ENCODE data around the gene TDRD1.

Gene TDRD1

DNA sequence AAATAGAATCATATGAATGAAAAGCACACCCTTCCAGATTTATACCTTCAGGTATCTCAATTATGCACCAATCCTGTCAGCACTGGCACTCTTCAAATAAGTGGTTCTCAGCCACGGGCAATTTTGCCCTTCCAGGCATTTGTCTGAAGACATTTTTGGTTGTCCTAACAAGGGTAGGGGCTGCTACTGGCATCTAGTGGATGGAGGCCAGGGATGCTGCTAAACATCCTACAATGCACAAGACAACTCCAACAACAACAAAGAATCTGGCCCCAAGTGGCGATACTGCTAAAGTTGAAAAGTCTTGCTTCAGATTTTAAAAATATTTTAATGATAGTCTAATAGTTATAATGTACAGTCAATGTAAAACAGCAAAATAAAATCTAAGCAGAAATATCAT lies 21.2 kb upstream of the TDRD1 start:
- H3K27me3 ChIP-seq (replicated peaks; ENCODE audit: control insufficient read depth, insufficient read depth, low read length, poor library complexity, severe bottlenecking): no peaks in the 10 kb centered on the region
- DNase-seq: no peak
- no peaks in the 10 kb centered on the region for H3K4me1 ChIP-seq (ENCODE audit: control insufficient read depth, insufficient read depth, low read length, poor library complexity, severe bottlenecking)
- H3K4me3 ChIP-seq (ENCODE audit: insufficient read depth, low read depth, low read length, poor library complexity, severe bottlenecking): no peak overlapping the region
- H3K36me3 ChIP-seq (ENCODE audit: control insufficient read depth, insufficient read depth, low read length): peaks cover 24% of the 10 kb centered on the region
- no peaks in the 10 kb centered on the region for H3K9me3 ChIP-seq (ENCODE audit: control insufficient read depth, low read length)
- H3K27ac ChIP-seq (ENCODE audit: insufficient read depth, low read length, poor library complexity, severe bottlenecking): no peak overlapping the region

DNA sequence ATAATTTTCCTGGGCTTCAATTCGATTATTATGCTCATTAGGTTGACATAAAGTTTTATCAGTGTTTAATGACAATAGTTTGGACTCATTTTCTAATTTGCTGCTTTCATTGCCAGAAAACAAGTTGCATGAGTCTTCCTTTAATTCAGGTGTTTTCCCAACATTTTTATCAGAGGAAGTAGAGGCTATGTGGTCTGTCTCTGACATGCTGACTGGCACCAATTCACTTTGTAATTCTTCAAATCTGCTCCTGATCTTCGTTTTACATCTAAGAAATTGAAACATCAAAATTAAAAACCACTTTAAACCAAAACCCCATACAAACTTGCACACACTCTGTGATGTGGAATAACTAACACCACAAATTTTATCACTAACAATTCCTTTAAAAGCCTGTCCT lies 16.1 kb upstream of the TDRD1 start:
- Histone ChIP-seq H3K27ac (ENCODE audit: insufficient read depth, low read length, poor library complexity, severe bottlenecking) (no peak overlapping the region), H3K9me3 (ENCODE audit: control insufficient read depth, low read length) (no peaks in the 10 kb centered on the region), H3K27me3 (replicated peaks; ENCODE audit: control insufficient read depth, insufficient read depth, low read length, poor library complexity, severe bottlenecking) (no peaks in the 10 kb centered on the region), H3K4me1 (ENCODE audit: control insufficient read depth, insufficient read depth, low read length, poor library complexity, severe bottlenecking) (no peaks in the 10 kb centered on the region), H3K4me3 (ENCODE audit: insufficient read depth, low read depth, low read length, poor library complexity, severe bottlenecking) (no peak overlapping the region), H3K36me3 (ENCODE audit: control insufficient read depth, insufficient read depth, low read length) (peaks cover 14% of the 10 kb centered on the region)
- no peak for DNase-seq

DNA sequence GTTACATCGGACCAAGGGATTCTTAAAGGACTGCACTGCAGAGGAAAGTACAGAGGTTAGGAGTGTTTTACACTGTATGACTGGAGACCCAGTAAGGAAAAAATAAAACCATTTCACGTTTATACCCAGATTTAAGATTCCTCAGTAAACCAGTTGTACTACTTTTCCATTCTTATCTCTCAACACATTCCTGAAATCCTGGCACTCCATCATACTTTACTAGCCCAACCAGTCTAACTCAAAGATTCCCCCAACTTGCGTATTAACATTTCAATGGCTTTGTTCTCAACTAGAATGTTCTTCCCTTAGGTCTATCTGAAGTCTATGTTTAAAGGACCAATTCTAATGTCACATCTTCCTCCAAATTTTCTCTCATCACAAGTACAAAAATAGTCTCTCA lies 13.1 kb upstream of the TDRD1 start:
- Histone ChIP-seq H3K36me3 (ENCODE audit: control insufficient read depth, insufficient read depth, low read length) (peaks cover 7% of the 10 kb centered on the region), H3K4me1 (ENCODE audit: control insufficient read depth, insufficient read depth, low read length, poor library complexity, severe bottlenecking) (no peaks in the 10 kb centered on the region), H3K27me3 (replicated peaks; ENCODE audit: control insufficient read depth, insufficient read depth, low read length, poor library complexity, severe bottlenecking) (no peaks in the 10 kb centered on the region), H3K4me3 (ENCODE audit: insufficient read depth, low read depth, low read length, poor library complexity, severe bottlenecking) (no peak overlapping the region), H3K9me3 (ENCODE audit: control insufficient read depth, low read length) (no peaks in the 10 kb centered on the region), H3K27ac (ENCODE audit: insufficient read depth, low read length, poor library complexity, severe bottlenecking) (no peak overlapping the region)
- no peak for DNase-seq

- Histone ChIP-seq H3K4me1 (ENCODE audit: control insufficient read depth, insufficient read depth, low read length, poor library complexity, severe bottlenecking) (no peaks in the 10 kb centered on the region), H3K27ac (ENCODE audit: insufficient read depth, low read length, poor library complexity, severe bottlenecking) (no peak overlapping the region), H3K4me3 (ENCODE audit: insufficient read depth, low read depth, low read length, poor library complexity, severe bottlenecking) (no peak overlapping the region), H3K36me3 (ENCODE audit: control insufficient read depth, insufficient read depth, low read length) (peaks cover 7% of the 10 kb centered on the region), H3K9me3 (ENCODE audit: control insufficient read depth, low read length) (no peaks in the 10 kb centered on the region), H3K27me3 (replicated peaks; ENCODE audit: control insufficient read depth, insufficient read depth, low read length, poor library complexity, severe bottlenecking) (no peaks in the 10 kb centered on the region)
- DNase-seq: no peak
Observed at GRCh38 chr10:114166494-114166893, 12.7 kb upstream of the TDRD1 start.

GRCh38 chr10:114167985-114168384 lies 11.2 kb upstream of the TDRD1 start:
- Histone ChIP-seq H3K9me3 (ENCODE audit: control insufficient read depth, low read length) (no peaks in the 10 kb centered on the region), H3K27ac (ENCODE audit: insufficient read depth, low read length, poor library complexity, severe bottlenecking) (no peak overlapping the region), H3K27me3 (replicated peaks; ENCODE audit: control insufficient read depth, insufficient read depth, low read length, poor library complexity, severe bottlenecking) (no peaks in the 10 kb centered on the region), H3K4me3 (ENCODE audit: insufficient read depth, low read depth, low read length, poor library complexity, severe bottlenecking) (no peak overlapping the region), H3K36me3 (ENCODE audit: control insufficient read depth, insufficient read depth, low read length) (peaks cover 3% of the 10 kb centered on the region), H3K4me1 (ENCODE audit: control insufficient read depth, insufficient read depth, low read length, poor library complexity, severe bottlenecking) (no peaks in the 10 kb centered on the region)
- no peak for DNase-seq

DNA sequence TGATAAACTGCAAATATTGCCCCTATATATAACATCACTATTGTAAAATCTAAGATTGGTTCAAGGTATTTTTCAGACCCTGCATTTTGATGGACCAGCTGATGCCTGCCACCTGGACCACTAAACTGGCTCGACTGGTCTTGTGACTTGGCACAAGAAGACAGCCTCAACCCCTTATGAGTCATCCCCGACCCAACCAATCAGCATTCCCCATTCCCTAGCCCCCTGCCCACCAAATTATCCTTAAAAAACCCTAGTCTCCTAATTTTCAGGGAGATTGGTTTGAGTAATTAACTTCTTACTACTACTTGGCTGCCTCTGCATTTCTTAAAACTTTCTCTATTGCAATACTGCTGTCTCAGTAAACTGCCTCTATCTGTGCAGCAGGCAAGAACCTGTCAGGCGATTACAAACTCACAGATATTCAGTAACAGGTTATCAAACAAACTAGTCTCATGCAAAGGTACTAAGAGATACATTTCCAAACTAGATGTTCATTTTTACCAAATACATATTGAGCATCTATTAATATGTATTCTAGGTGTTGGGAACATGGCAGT lies 10.6 kb upstream of the TDRD1 start:
- no peak overlapping the region for H3K4me3 ChIP-seq (ENCODE audit: insufficient read depth, low read depth, low read length, poor library complexity, severe bottlenecking)
- H3K4me1 ChIP-seq (ENCODE audit: control insufficient read depth, insufficient read depth, low read length, poor library complexity, severe bottlenecking): no peaks in the 10 kb centered on the region
- H3K9me3 ChIP-seq (ENCODE audit: control insufficient read depth, low read length): no peaks in the 10 kb centered on the region
- no peak for DNase-seq
- H3K27ac ChIP-seq (ENCODE audit: insufficient read depth, low read length, poor library complexity, severe bottlenecking): no peak overlapping the region
- H3K27me3 ChIP-seq (replicated peaks; ENCODE audit: control insufficient read depth, insufficient read depth, low read length, poor library complexity, severe bottlenecking): no peaks in the 10 kb centered on the region
- no peaks in the 10 kb centered on the region for H3K36me3 ChIP-seq (ENCODE audit: control insufficient read depth, insufficient read depth, low read length)

GRCh38 chr10:114172216-114172615 lies 6.9 kb upstream of the TDRD1 start:
- Histone ChIP-seq H3K4me1 (ENCODE audit: control insufficient read depth, insufficient read depth, low read length, poor library complexity, severe bottlenecking) (peaks cover 7% of the 10 kb centered on the region), H3K36me3 (ENCODE audit: control insufficient read depth, insufficient read depth, low read length) (no peaks in the 10 kb centered on the region), H3K27me3 (replicated peaks; ENCODE audit: control insufficient read depth, insufficient read depth, low read length, poor library complexity, severe bottlenecking) (no peaks in the 10 kb centered on the region), H3K4me3 (ENCODE audit: insufficient read depth, low read depth, low read length, poor library complexity, severe bottlenecking) (peak overlapping the region; percentile 89), H3K9me3 (ENCODE audit: control insufficient read depth, low read length) (no peaks in the 10 kb centered on the region), H3K27ac (ENCODE audit: insufficient read depth, low read length, poor library complexity, severe bottlenecking) (no peak overlapping the region)
- DNase-seq: no peak

DNA sequence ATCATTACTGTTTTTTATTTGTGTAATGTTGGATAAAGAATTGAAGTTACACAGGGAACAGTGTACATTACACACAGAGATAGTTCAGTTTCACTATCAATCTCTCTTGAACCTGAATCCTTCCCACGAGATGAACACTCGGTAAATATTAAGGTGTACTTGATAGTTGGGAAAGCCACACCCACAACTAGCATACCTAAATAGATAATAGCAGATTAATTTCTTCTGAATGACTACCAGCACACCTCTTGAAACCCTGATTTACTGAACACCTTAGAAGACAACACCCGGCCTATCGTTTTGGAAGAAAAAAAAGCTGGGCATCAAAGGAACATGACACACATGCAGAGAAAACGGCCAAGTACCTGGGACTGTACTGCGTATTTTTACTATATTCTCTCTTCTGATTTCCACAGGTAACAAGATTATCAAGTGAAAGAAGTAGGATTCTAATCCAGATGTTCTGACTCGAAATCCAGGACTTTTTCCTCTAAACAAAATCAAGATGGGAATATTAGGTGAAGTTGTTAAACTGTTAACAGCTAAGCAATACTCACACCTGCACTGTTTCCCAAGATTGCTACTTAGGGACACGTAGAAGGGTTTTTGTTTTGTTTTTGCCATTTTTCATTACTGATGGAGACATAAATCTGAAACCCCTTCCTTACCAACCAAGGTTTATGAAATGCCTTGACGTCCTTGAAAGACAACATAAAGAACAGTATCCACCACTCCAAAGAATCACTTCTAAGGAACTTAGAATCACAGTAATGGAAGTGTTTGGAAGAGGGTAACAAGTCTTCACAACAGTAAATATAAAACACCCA lies 6.2 kb upstream of the TDRD1 start:
- DNase-seq: no peak
- Histone ChIP-seq H3K4me1 (ENCODE audit: control insufficient read depth, insufficient read depth, low read length, poor library complexity, severe bottlenecking) (peaks cover 7% of the 10 kb centered on the region), H3K9me3 (ENCODE audit: control insufficient read depth, low read length) (no peaks in the 10 kb centered on the region), H3K27ac (ENCODE audit: insufficient read depth, low read length, poor library complexity, severe bottlenecking) (peak overlapping the region; percentile 81), H3K4me3 (ENCODE audit: insufficient read depth, low read depth, low read length, poor library complexity, severe bottlenecking) (peak overlapping the region; percentile 89), H3K27me3 (replicated peaks; ENCODE audit: control insufficient read depth, insufficient read depth, low read length, poor library complexity, severe bottlenecking) (no peaks in the 10 kb centered on the region), H3K36me3 (ENCODE audit: control insufficient read depth, insufficient read depth, low read length) (no peaks in the 10 kb centered on the region)

- Histone ChIP-seq H3K36me3 (ENCODE audit: control insufficient read depth, insufficient read depth, low read length) (no peaks in the 10 kb centered on the region), H3K27me3 (replicated peaks; ENCODE audit: control insufficient read depth, insufficient read depth, low read length, poor library complexity, severe bottlenecking) (no peaks in the 10 kb centered on the region), H3K9me3 (ENCODE audit: control insufficient read depth, low read length) (no peaks in the 10 kb centered on the region), H3K4me3 (ENCODE audit: insufficient read depth, low read depth, low read length, poor library complexity, severe bottlenecking) (peak overlapping the region; percentile 89), H3K27ac (ENCODE audit: insufficient read depth, low read length, poor library complexity, severe bottlenecking) (peak overlapping the region; percentile 81), H3K4me1 (ENCODE audit: control insufficient read depth, insufficient read depth, low read length, poor library complexity, severe bottlenecking) (peaks cover 7% of the 10 kb centered on the region)
- DNase-seq: no peak
Observed at GRCh38 chr10:114173603-114173920, 5.6 kb upstream of the TDRD1 start.

GRCh38 chr10:114173921-114174694 lies 5.0 kb upstream of the TDRD1 start, which contains the start of gene CCDC186:
Gene CCDC186 (minus strand): TSS chr10:114174203. CDS start chr10:114163268, 10,935 bp downstream.
- no peaks in the 10 kb centered on the region for H3K9me3 ChIP-seq (ENCODE audit: control insufficient read depth, low read length)
- H3K36me3 ChIP-seq (ENCODE audit: control insufficient read depth, insufficient read depth, low read length): no peaks in the 10 kb centered on the region
- peaks cover 7% of the 10 kb centered on the region for H3K4me1 ChIP-seq (ENCODE audit: control insufficient read depth, insufficient read depth, low read length, poor library complexity, severe bottlenecking)
- peak within 1 kb of the TSS; percentile 81 for H3K27ac ChIP-seq (ENCODE audit: insufficient read depth, low read length, poor library complexity, severe bottlenecking)
- H3K27me3 ChIP-seq (replicated peaks; ENCODE audit: control insufficient read depth, insufficient read depth, low read length, poor library complexity, severe bottlenecking): no peaks in the 10 kb centered on the region
- peak within 1 kb of the TSS; percentile 89 for H3K4me3 ChIP-seq (ENCODE audit: insufficient read depth, low read depth, low read length, poor library complexity, severe bottlenecking)
- peak; percentile 94 to 98 (median 97) for DNase-seq
